ENCODE measurements around the gene ANKRD23.
A peak's percentile ranks its signal among the peaks of the same experiment; 100 is the strongest.

DNA sequence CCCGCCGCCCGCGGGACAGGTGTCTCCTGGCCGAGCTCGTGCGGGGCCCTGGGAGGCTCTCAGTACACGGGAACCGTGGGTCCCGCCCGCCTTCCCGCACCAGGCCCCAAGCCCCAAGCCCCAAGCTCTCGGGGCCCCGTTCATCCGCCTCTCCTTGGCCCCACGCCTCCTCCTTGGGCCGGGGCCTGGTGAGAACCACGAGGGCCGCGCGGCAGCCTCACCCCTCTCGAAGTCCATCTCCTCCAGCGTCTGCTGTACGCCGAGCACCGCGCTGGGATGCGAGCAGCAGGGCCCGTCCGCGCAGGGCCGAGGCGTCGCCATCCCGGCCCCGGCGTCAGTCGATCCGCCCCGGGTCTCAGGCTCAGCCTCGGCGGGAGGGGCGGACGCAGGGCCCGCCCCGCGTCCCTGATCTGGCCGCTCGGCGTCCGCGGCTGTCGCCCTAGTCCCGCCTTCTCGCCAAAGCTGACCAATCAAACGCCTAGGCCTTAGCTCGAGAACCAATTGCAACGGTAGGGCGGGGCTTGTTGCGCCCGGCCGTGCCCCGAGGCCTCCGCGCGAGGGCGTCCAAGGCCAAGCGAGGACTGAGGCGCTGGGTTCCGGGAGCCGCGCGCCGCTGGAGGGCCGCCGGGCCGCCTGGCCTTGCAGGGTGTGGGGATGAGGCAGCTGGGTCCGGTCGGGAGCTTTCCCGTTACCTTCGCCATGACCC is 14.0 kb upstream of the ANKRD23 start, which contains the start of gene ANKRD39:
- peak; percentile 12; the same call in 1 of the 2 replicates for TF ChIP-seq POLR2AphosphoS5 (IDR thresholded peaks at IDR 0.05; ENCODE audit: low read depth, low read length)
- peak in 2 of 3 experiments; percentile 83 to 94; a peak in 3 of 4 replicates for TF ChIP-seq CTCF (IDR thresholded peaks at IDR 0.05; ENCODE audit: control extremely low read depth in 1 of 3, insufficient read depth in 1 of 3, low read depth in 1 of 3, low read length in 3 of 3)
- TF ChIP-seq EP300 (IDR thresholded peaks at IDR 0.05; ENCODE audit: borderline replicate concordance in 1 of 2, low read depth in 2 of 2, low read length in 2 of 2) = no peak
- no peak for TF ChIP-seq MAFK (IDR thresholded peaks at IDR 0.05; ENCODE audit: low read depth, low read length)
- TF ChIP-seq GTF2F1 (IDR thresholded peaks at IDR 0.05; ENCODE audit: borderline replicate concordance, low read depth, low read length) = no peak
- TF ChIP-seq BACH1 (IDR thresholded peaks at IDR 0.05; ENCODE audit: low read length) = no peak
- 0 out of 3 replicates have a peak, but pooled peaks of 1 of the 2 experiments have one; percentile 9 for TF ChIP-seq POLR2A (IDR thresholded peaks at IDR 0.05; ENCODE audit: control extremely low read depth in 1 of 2, low read depth in 2 of 2, low read length in 2 of 2)
- TF ChIP-seq TAF1 (IDR thresholded peaks at IDR 0.05; ENCODE audit: low read depth, low read length) = peak; percentile 71
- peak; percentile 65 for TF ChIP-seq PHF8 (conservative IDR thresholded peaks at IDR 0.05; ENCODE audit: low read depth, low read length)
- no peak for TF ChIP-seq SIRT6 (IDR thresholded peaks at IDR 0.05; ENCODE audit: low read length)
- no peak; the same call in 1 of the 2 replicates for TF ChIP-seq CREB1 (IDR thresholded peaks at IDR 0.05)

Measured in H1 (cell line).